A204.1 (cell line): ENCODE data around the gene LMTK2.

Experiments
- FAIRE-seq: peaks from 2 replicates; lab custom pipeline; 2012; peaks lifted over from hg19 to GRCh38; lab: Jason Lieb, UNC

LMTK2 gene

GRCh38 chr7:98175260-98175940 lies 68.7 kb downstream of the LMTK2 start:
- no peak for FAIRE-seq

GRCh38 chr7:98177553-98177952 lies 70.9 kb downstream of the LMTK2 start:
- FAIRE-seq, result no peak

DNA sequence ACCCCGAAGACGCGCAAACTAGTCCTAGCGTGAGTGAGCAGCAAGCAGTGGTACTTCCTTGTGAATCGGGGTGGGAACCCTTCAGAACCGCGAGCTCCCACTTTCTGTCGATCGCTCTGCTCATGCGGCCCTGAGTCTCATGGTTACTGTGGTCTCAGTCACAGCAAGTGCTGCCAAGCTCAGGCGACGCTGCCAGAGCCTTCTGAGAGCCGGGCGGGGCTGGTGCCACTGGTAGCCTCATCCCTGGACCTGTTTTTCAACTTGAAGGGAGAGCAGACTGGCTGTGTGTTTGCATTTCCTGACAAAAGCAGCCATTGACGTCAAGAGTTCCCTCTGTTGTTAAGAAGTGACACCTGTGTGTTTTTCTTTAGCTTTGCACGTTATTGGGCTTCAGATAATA lies 71.7 kb downstream of the LMTK2 start:
- no peak for FAIRE-seq

GRCh38 chr7:98178762-98179490 lies 72.3 kb downstream of the LMTK2 start:
- no peak for FAIRE-seq

DNA sequence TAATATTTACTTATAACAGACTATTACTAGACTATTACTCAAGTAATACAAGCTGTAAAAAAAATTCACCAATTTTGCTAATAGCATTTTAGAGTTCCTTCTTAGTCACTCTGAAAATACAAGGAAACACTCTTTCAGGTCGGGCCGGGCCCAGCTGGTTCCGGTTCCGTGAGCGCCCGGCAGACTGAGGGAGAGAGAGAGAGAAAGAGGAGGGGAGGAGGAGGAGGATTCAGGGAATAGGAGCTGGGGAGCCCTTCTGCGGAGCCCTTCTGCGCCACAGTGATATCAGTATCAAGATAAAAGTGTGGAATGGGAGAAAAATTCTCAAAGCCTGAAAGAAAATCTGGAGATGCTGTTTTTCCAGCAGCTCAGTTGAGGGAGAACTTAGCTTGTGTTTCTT lies 74.1 kb downstream of the LMTK2 start:
- no peak for FAIRE-seq

DNA sequence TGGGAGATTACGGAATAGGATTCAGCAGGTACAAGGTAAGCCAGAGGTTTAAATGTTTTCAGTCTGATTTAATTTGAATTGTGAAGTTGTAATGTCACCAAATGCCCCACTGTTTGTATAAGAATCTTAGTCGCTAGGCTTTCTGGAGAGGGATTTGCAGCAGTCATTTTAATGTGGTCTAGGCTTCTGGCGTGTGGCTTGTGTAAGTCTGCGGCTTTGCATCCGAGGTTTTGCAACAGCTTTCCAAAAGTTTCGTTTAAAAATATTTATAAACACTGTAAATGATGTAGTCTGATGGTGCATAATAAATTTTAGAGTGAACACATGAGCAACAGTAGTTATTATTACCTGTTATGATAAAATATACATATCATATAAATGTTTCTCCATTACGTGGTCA lies 78.4 kb downstream of the LMTK2 start:
- FAIRE-seq, result no peak

GRCh38 chr7:98186452-98187137 lies 79.9 kb downstream of the LMTK2 start:
- FAIRE-seq, result no peak

GRCh38 chr7:98187138-98187502 lies 80.5 kb downstream of the LMTK2 start:
- FAIRE-seq, result no peak

DNA sequence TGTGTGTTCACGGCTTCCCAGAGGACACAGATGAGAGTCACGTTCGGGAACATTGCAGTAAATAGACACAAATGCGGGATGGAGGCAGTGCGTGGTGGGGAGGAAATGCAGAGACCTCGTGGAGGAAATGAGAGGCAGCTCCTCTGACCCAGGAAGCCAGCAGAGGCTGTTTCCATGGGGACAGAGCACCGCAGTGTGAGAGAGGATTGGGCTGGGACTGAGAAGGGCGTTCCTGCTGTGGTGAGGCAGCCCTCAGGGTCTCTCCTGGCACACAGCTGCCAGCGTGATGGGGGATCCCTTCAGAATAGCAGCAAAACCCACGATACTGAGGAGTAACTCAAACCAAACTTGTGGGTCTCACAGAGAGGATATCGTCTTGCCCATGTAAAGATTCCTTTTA lies 82.9 kb downstream of the LMTK2 start:
- FAIRE-seq, result no peak

DNA sequence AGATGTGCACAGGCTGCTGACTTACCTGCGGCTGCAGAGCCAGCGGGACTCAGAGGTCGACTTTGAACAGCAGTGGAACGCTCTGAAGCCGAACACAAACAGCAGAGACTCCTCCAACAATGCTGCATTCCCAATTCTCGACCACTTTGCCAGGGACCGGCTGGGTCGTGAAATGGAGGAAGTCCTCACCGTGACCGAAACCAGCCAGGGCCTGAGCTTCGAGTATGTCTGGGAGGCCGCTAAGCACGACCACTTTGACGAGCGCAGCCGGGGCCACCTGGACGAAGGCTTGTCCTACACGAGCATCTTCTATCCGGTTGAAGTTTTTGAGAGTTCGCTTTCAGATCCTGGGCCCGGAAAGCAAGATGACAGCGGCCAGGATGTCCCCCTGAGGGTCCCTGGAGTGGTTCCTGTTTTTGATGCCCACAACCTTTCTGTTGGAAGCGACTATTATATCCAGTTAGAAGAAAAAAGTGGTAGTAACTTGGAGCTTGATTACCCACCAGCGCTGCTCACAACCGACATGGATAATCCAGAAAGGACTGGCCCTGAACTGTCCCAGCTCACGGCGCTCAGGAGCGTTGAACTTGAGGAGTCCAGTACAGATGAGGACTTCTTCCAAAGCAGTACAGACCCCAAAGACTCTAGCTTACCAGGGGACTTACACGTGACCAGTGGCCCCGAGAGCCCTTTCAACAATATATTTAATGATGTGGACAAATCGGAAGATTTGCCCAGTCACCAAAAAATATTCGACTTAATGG lies 85.2 kb downstream of the LMTK2 start:
- no peak for FAIRE-seq

DNA sequence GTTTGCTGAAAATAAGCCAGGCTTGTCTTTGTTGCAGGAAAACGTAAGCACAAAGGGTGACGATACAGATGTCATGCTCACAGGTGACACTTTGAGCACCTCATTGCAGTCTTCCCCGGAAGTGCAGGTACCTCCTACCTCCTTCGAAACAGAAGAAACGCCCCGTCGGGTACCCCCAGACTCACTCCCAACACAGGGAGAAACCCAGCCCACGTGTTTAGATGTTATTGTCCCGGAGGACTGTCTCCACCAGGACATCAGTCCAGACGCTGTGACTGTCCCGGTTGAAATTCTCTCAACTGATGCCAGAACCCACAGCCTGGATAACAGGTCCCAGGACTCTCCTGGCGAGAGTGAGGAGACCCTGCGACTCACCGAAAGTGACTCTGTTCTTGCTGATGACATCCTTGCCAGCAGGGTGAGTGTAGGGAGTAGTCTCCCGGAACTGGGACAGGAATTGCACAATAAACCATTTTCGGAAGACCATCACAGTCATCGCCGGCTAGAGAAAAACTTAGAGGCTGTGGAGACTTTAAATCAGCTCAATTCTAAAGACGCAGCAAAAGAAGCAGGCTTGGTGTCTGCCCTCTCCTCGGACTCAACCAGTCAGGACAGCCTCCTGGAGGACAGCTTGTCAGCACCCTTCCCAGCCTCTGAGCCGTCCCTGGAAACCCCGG lies 86.3 kb downstream of the LMTK2 start:
- no peak for FAIRE-seq

DNA sequence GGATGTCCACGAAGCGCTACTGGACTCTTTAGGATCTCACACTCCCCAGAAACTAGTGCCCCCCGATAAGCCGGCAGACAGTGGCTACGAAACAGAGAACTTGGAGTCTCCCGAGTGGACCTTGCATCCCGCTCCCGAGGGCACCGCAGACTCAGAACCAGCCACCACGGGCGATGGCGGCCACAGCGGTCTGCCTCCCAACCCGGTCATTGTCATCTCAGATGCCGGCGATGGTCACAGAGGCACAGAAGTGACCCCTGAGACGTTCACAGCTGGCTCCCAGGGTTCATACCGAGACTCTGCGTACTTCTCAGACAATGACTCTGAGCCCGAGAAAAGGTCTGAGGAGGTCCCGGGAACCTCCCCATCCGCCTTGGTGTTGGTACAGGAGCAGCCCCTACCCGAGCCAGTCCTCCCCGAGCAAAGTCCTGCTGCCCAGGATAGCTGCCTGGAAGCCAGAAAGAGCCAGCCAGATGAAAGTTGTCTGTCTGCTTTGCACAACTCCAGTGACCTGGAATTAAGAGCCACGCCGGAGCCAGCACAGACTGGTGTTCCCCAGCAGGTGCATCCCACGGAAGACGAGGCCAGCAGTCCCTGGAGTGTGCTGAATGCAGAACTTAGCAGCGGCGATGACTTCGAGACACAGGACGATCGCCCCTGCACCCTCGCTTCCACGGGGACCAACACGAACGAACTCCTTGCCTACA lies 87.0 kb downstream of the LMTK2 start:
- no peak for FAIRE-seq

GRCh38 chr7:98194186-98194585 lies 87.5 kb downstream of the LMTK2 start:
- no peak for FAIRE-seq

- FAIRE-seq, result no peak
Observed at GRCh38 chr7:98194672-98195457, 88.2 kb downstream of the LMTK2 start.

- no peak for FAIRE-seq
Observed at GRCh38 chr7:98196706-98197605, 90.3 kb downstream of the LMTK2 start.

DNA sequence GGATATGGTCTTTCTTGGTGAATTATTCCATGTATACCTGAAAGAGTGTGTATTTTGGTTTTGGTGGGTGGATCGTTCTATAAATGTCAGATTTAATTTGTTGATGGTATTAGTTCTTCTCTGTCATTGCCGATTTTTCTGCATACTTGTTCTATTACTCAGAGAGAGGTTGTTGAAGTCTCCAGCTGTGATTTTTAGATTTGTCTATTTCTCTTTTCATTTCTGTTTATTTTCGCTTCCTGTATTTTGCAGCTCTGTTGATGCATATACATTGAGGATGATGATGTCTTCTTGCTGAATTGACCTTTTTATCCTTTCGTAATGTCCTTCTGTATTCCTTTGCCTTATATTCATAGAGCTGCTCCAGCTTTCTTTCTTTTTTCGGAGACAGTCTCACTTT lies 92.5 kb downstream of the LMTK2 start:
- FAIRE-seq, result no peak

DNA sequence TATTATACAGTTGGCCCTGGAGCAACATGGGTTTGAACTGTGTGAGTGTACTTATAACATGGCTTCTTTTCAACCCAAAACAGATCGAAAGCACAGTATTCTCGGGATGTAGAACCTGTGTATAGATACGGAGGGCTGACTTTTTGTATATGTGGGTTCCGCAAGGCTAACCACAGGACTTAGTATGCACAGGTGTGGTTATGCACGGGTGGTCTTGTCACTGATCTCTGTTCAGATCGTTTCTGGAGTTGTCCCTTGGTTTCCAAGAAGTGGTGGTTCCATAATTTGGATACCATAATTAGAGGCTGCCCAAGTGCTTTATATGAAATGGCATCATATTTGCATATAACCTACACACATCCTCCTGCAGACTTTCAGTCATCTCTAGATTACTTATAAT lies 93.7 kb downstream of the LMTK2 start:
- no peak for FAIRE-seq

DNA sequence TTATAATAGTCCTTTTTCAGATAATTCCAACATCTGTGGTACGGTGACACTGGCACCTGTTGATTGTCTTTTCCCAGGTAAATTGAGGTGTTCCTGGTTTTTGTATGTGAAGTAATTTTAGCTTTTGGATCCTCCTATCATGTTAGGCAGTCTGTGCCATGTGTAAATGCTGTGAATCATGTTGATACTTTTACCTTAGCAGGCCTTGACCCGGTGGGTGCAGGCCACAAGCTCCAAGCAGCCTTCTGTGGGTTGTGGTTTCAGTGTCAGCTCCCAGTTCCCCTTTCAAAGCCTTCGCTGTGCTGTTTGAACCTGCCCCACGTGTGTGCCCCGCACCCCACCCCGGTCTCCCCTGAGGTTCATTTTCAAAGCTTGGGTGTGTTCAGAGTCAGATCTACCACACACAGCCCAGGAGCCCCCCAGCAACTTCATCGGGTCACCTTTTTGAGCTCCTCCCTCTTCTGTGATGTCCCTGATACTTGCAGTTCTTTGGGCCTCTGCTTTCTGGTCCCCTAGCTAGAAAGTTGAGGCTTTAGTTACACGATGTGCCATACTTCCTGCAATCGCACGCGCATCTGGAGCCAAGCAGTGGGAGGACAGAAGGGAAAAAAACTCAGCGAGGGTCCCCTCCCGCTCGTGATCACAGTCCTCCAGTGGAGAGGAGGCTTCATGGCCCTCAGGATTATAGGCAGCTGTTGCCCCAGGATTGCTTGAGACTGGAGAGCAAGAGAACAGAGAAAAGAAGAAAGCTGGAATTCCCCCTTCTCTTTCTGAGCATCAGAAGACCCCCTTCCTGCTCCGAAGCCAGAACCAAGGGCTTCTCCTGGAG lies 95.9 kb downstream of the LMTK2 start:
- FAIRE-seq, result no peak
